ENCODE measurements around the gene ADH1C.
"Not testable (repeated sequence)": the region's sequence is repeated elsewhere in the genome, so short reads cannot be mapped to it uniquely, and the experiment has no call there.

ADH1C gene

GRCh38 chr4:99356992-99357391 is 4.4 kb upstream of the ADH1C start:
- DNase-seq, result no peak

GRCh38 chr4:99356149-99356548 is 3.6 kb upstream of the ADH1C start:
- DNase-seq, result not testable (repeated sequence)

- DNase-seq, result no peak
Measured at GRCh38 chr4:99351487-99351886, 1.1 kb downstream of the ADH1C start.

DNA sequence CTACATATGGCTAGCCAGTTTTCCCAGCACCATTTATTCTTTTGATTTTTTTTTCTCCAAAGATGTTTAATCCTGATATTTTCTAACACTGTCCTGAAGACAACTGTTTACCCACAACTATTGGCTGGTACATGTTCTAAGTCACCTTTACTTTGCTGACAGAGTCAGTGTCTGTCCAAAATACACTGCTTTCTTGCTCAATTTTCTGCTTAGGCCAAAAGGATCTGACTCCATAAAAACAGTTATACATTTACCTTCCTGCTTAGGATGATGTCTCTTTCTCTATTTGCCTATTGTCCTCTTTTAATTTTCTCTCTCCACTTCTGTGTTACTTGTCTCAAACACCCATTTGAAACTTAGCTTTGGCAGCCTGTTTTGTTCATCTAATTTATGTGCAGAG is 3.2 kb downstream of the ADH1C start:
- DNase-seq, result no peak

GRCh38 chr4:99342624-99343023 is 9.9 kb downstream of the ADH1C start:
- not testable (repeated sequence) for DNase-seq

DNA sequence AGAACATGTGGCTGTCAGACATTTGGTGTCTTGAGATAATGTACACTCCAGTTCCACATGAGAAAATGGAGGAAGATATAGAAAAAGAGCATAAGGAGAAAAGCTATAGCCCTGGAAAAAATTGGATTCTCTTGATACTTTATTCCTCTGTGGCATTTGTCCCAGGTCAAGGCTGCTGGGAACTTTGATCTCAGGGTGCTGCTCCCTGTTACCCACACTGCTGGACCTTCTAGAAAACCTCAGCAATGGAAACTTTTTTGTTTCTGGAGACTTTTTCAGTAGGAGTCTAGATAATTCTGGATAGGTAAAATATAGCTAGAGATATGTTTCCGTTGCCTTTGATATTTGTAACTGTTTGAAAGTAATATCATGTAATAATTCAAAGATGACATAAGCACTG is 11.1 kb downstream of the ADH1C start:
- DNase-seq, result no peak

DNA sequence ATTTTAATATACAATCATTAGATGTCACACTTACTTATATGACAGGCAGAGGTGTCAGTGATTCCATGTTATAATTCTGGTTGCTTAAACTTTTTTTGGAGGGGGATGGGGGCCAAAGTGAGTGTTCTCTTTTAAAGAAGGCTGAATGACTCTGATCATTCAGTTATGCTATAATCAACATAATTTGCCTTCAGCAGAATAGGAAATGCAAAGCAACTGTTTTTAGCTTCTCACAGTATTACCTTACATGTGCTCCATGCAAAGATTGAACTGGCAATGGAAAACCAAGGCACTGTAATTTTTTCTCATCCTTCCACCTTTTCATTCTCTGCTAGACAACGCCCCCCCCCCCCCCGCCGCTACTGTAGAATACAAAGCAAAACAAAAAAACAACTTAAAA is 13.4 kb downstream of the ADH1C start:
- no peak for DNase-seq

DNA sequence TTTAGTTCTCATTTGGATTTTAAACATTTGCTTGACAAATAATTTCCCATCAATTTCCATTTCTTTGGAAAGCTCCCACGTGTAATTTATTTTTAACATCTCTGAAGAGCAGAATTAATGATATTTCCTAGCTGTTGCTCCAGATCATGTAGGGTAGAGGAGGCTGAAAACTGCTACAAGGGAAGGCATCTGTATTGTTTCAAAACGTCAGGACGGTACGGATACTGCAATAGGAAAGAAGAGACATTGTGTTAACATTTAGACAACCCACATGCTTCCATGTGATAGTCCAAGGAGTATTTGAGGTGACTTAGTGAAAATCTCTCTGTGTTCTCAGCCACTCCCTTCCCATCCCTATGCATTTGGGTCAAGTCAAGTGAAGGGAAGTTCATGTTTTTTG is 16.0 kb downstream of the ADH1C start:
- no peak for DNase-seq

- DNase-seq, result no peak
Measured at GRCh38 chr4:99334880-99335279, 17.7 kb downstream of the ADH1C start.

GRCh38 chr4:99330648-99331047 is 21.9 kb downstream of the ADH1C start:
- DNase-seq, result no peak

DNA sequence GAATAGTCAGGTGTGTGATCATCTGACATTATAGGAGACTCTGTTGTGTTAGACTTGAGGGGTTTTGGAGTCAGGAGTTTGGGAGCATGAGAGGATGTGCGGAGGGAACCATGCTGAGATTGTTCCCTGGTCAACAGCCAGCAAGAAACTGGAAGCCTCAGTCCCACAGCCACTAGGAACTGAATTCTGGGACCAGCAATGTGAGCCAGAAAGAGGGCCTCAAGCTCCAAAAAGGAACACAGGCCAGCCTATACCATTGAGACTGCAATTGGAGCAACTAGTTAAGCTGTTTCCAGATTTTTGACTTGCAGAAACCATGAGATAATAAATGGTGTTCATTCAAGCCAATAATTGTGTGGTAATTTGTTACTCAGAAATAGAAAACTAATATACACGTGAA is 22.7 kb downstream of the ADH1C start:
- no peak for DNase-seq

GRCh38 chr4:99324979-99325378 is 27.6 kb downstream of the ADH1C start:
- DNase-seq, result no peak

- DNase-seq, result no peak
Measured at GRCh38 chr4:99324361-99324760, 28.2 kb downstream of the ADH1C start.

DNA sequence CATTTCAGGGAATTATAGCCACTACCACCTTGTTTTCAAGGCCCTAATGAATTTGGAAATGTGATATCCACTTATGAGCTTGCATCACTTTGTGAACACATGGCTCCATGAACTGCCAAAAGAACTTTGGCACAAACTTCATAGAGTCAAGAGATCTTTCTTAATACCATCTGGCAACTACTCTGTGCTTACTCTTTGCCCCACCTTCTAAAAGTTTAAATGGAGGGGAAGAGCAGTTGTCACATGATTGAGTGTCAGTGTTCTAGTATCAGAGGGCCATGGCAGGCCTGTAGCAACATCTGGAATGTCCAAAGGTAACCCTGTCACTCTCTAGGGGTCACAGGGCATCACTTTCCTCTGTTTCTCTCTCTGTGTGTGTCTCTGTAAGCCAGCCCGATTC is 28.8 kb downstream of the ADH1C start:
- DNase-seq, result no peak

- DNase-seq, result no peak
Measured at GRCh38 chr4:99321241-99322191, 31.0 kb downstream of the ADH1C start, which contains the start of gene ADH1B. Gene ADH1B (minus strand): TSS chr4:99321401. CDS start chr4:99321331, 70 bp downstream.

DNA sequence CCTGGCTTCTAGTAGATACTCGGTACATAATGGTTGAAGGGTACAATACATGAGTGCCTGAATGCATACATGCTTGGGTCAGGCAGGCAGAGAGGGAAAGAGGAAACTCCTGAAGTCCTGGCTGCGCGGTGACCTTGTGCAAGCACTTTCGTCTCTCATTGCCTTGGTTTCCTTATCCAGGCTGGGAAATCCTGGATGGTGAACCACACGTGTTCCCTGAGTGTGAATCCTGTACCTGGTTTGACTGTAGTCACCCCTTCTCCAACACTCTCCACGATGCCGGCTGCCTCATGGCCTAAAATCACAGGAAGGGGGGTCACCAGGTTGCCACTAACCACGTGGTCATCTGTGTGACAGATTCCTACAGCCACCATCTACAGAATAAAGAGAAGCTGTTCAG is 34.7 kb downstream of the ADH1C start:
- not testable (repeated sequence) for DNase-seq

GRCh38 chr4:99317354-99317753 is 35.2 kb downstream of the ADH1C start:
- no peak for DNase-seq

- DNase-seq, result no peak
Measured at GRCh38 chr4:99315839-99316238, 36.7 kb downstream of the ADH1C start.

DNA sequence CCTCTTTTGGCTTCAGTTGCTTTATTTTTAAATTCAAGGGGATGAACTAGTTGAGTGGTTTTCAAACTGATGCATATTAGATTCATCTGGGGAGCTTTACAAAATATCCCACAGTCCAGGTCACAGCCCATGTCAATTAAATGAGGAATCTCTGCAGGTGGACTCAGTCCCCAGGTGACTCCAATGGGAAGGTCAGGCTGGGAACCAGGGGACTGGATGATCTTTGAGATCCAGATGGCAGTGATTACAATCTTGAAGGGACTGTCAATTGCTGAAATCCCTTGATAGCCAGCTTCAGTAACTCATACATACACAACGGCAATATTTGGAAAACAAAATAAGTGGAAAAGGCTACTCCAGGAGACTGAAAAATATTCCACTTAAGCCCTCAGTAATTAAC is 38.3 kb downstream of the ADH1C start:
- no peak for DNase-seq

- no peak for DNase-seq
Measured at GRCh38 chr4:99310389-99310788, 42.2 kb downstream of the ADH1C start.

GRCh38 chr4:99305638-99306400 is 46.7 kb downstream of the ADH1C start:
- no peak for DNase-seq

- no peak for DNase-seq
Measured at GRCh38 chr4:99301376-99302164, 51.0 kb downstream of the ADH1C start.

GRCh38 chr4:99300934-99301333 is 51.6 kb downstream of the ADH1C start:
- DNase-seq, result no peak

Measured in T1000 (cell line).